OCI-M2 (cell line): Measurements from ENCODE around the gene DYDC1.
"Not testable (repeated sequence)": the region's sequence is repeated elsewhere in the genome, so short reads cannot be mapped to it uniquely, and the experiment has no call there.

Source experiments
- DNase-seq: peaks from one replicate; lab custom pipeline; 2025; ENCODE audit not compliant: unreplicated experiment; lab: John Stamatoyannopoulos, UW

The DYDC1 gene

GRCh38 chr10:80344912-80345311, 11.6 kb downstream of the DYDC1 start:
- no peak for DNase-seq

GRCh38 chr10:80344276-80344675, 12.3 kb downstream of the DYDC1 start:
- no peak for DNase-seq

GRCh38 chr10:80333983-80334382, 22.6 kb downstream of the DYDC1 start:
- DNase-seq: no peak

GRCh38 chr10:80324891-80325364, 31.6 kb downstream of the DYDC1 start:
- DNase-seq: no peak

GRCh38 chr10:80324086-80324485, 32.5 kb downstream of the DYDC1 start:
- DNase-seq: no peak

- DNase-seq: no peak
Measured at GRCh38 chr10:80323311-80323710, 33.2 kb downstream of the DYDC1 start.

- DNase-seq: no peak
Measured at GRCh38 chr10:80322711-80323110, 33.8 kb downstream of the DYDC1 start.

- no peak for DNase-seq
Measured at GRCh38 chr10:80322158-80322557, 34.4 kb downstream of the DYDC1 start.

- DNase-seq: no peak
Measured at GRCh38 chr10:80321183-80321582, 35.4 kb downstream of the DYDC1 start.

- DNase-seq: no peak
Measured at GRCh38 chr10:80320377-80320776, 36.2 kb downstream of the DYDC1 start.

- DNase-seq: no peak
Measured at GRCh38 chr10:80319725-80320290, 36.7 kb downstream of the DYDC1 start.

GRCh38 chr10:80319318-80319717, 37.2 kb downstream of the DYDC1 start:
- DNase-seq: no peak

- DNase-seq: no peak
Measured at GRCh38 chr10:80318742-80319141, 37.8 kb downstream of the DYDC1 start.

- no peak for DNase-seq
Measured at GRCh38 chr10:80315391-80315790, 41.2 kb downstream of the DYDC1 start.

- no peak for DNase-seq
Measured at GRCh38 chr10:80313523-80313922, 43.0 kb downstream of the DYDC1 start.

- not testable (repeated sequence) for DNase-seq
Measured at GRCh38 chr10:80305989-80306388, 50.6 kb downstream of the DYDC1 start.

- no peak for DNase-seq
Measured at GRCh38 chr10:80296942-80297341, 59.6 kb downstream of the DYDC1 start.

GRCh38 chr10:80292607-80293239, 63.8 kb downstream of the DYDC1 start:
- no peak for DNase-seq

- DNase-seq: no peak
Measured at GRCh38 chr10:80290474-80291220, 65.9 kb downstream of the DYDC1 start.

- DNase-seq: no peak
Measured at GRCh38 chr10:80289451-80290287, 66.9 kb downstream of the DYDC1 start, which contains the start of gene MAT1A. MAT1A (minus strand) TSS chr10:80289658; CDS start chr10:80289423, 235 bp downstream.

- no peak for DNase-seq
Measured at GRCh38 chr10:80288849-80289248, 67.7 kb downstream of the DYDC1 start.
